Lung (tissue), 12 donors: ENCODE measurements around the gene TLR9. TPM values are rescaled to one million over a fixed set of nuclear protein-coding genes. Genes with fewer than 3 reads are reported as not detected.

Experiments used
- ATAC-seq: fragments of 200-7000 bp; cut with Tn5 transposase; one replicate; pipeline ENCODE4 v1.9.1; 2020; ENCODE audit warnings: moderate number of reproducible peaks; ENCODE audit not compliant: insufficient read depth, low FRiP score
- DNase-seq, 3 donors: peaks; one replicate each; pipeline ENCODE4 v3.0.0-alpha.2; 2013 to 2017
- H3K27ac ChIP-seq, 2 donors: one replicate each; pipeline ENCODE4 v1.5.1; 2013; ENCODE audit warnings: mild to moderate bottlenecking in 2 of 2, moderate library complexity in 2 of 2, control low read depth in 1 of 2, inconsistent platforms in 1 of 2, low read depth in 1 of 2, low read length in 1 of 2
- H3K27me3 ChIP-seq, 3 donors: one replicate each; pipeline ENCODE4 v1.5.1; 2013; ENCODE audit warnings: low read length in 2 of 3; ENCODE audit not compliant: control insufficient read depth in 3 of 3, insufficient read depth in 3 of 3
- H3K36me3 ChIP-seq, 4 donors: one replicate each; pipeline ENCODE4 v1.5.1; 2013; ENCODE audit warnings: low read length in 4 of 4, mild to moderate bottlenecking in 1 of 4, moderate library complexity in 1 of 4; ENCODE audit not compliant: control insufficient read depth in 4 of 4, insufficient read depth in 4 of 4
- H3K4me1 ChIP-seq, 5 donors: one replicate each; pipeline ENCODE4 v1.5.1; 2013; ENCODE audit warnings: low read length in 5 of 5, mild to moderate bottlenecking in 2 of 5, moderate library complexity in 1 of 5; ENCODE audit not compliant: control insufficient read depth in 5 of 5, insufficient read depth in 5 of 5
- H3K4me3 ChIP-seq: one replicate; pipeline ENCODE4 v1.5.1; 2013; ENCODE audit warnings: mild to moderate bottlenecking, control low read depth, moderate library complexity
- H3K9ac ChIP-seq, 2 donors: one replicate each; pipeline ENCODE4 v1.5.1; 2013; ENCODE audit warnings: low read length in 2 of 2, control low read depth in 1 of 2; ENCODE audit not compliant: insufficient read depth in 1 of 2
- H3K9me3 ChIP-seq, 4 donors: one replicate each; pipeline ENCODE4 v1.5.1; 2013; ENCODE audit warnings: low read length in 3 of 4, mild to moderate bottlenecking in 1 of 4, moderate library complexity in 1 of 4; ENCODE audit not compliant: control insufficient read depth in 4 of 4, insufficient read depth in 3 of 4
- CTCF ChIP-seq: IDR thresholded peaks from 2 replicates; pipeline ENCODE4 v1.5.1; 2012; ENCODE audit warnings: mild to moderate bottlenecking; ENCODE audit errors: control extremely low read depth, extremely low read depth
- WGBS, 2 donors: extraction: QIAGEN DNeasy Blood & Tissue Kit; methylation state at CpG; one replicate each; pipeline ENCODE4 v1.1.7; 2013; 5-methylcytosine and 5-hydroxymethylcytosine counted together
- polyA plus RNA-seq, 2 donors: library from polyadenylated mRNA; stranded (reverse); fragments of 200-250 nt; gene quantifications; one replicate each; pipeline ENCODE4 v1.2.1, GENCODE V29; 2013
- total RNA-seq, 2 donors: library from RNA; depleted of rRNA in 1 of 2; stranded (reverse); fragments of >200 nt in 1 of 2; gene quantifications; one replicate each; pipeline ENCODE4 v1.2.1, GENCODE V29; 2014 to 2021
- donor health status: control.
- donor health status: control.
- donor health status: Bipolar disorder and iron deficiency.
- donor health status: healthy.
- donor health status: DM: yes; HTN: yes; CAD: no.

TLR9 gene
- total and polyA plus RNA-seq, 4 donors = 0.20 to 1.1 (median 0.37) TPM

DNA sequence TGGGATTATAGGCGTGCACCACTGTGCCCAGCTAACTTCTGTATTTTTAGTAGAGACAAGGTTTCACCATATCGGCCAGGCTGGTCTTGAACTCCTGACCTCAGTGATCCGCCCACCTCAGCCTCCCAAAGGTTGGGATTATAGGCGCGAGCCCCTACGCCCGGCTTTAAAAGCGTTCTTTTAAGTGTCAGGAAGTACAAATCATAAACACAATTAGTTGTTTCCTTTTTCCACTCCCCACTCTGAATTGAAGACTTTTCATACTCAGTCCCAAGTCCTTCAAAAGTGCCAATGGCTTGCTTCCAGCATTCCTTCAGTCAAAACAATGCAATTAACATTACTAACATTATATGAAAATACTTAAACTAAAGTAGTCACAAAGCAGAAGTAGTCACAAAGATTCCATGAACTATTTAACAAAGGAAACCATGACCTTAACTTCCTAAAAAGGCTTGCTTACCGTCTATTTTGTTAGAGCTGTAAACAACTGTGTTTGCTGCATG, 44.9 kb upstream of the TLR9 start:
- Histone ChIP-seq H3K27ac (peak overlapping the region in 1 of 2 donors; percentile 64), H3K9me3 (no peaks in the 10 kb centered on the region), H3K9ac (no peak overlapping the region), H3K36me3 (peaks cover 15 to 37% (median 24%) of the 10 kb centered on the region in 4 donors), H3K4me1 (peaks cover 12 to 22% (median 22%) of the 10 kb centered on the region in 5 donors), H3K4me3 (no peak overlapping the region), H3K27me3 (no peaks in the 10 kb centered on the region)
- 12 to 20% methylated on average over 9 of the region's 9 CpGs for WGBS, 2 donors
- DNase-seq (peak in 2 of 3 donors; percentile 33 to 58), ATAC-seq (peak; percentile 22)
- TF ChIP-seq CTCF = no peak

DNA sequence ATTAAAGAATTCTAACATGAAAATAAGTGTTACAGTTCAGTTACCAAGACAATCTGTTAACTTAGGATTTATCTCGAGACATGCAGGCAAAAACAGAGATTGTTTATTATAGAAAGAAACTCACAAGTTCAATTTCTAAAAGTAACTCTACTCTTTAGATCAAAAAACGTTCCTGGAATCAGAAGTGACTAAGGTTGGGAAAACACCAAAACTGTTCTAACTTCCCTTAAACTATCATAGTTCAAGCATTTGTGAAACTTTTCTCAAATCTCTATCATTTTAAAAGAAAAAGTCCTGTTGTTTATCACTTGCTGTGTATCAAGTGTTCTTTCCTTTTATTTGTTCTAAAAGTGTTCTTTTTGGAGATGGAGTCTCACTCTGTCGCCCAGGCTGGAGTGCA, 44.3 kb upstream of the TLR9 start:
- Histone ChIP-seq H3K4me1 (peaks cover 12 to 22% (median 21%) of the 10 kb centered on the region in 5 donors), H3K9me3 (no peaks in the 10 kb centered on the region), H3K27me3 (no peaks in the 10 kb centered on the region), H3K9ac (no peak overlapping the region), H3K36me3 (peaks cover 18 to 36% (median 24%) of the 10 kb centered on the region in 4 donors), H3K4me3 (no peak overlapping the region), H3K27ac (peak overlapping the region in 1 of 2 donors; percentile 64)
- no peak for TF ChIP-seq CTCF
- no peak for ATAC-seq
- no peak for DNase-seq
- whole genome bisulfite sequencing, 2 donors = 38 to 56% methylated on average over 3 of the region's 3 CpGs

GRCh38 chr3:52268036-52268435, 42.6 kb upstream of the TLR9 start:
- H3K36me3 ChIP-seq = peaks cover 31 to 53% (median 39%) of the 10 kb centered on the region in 4 donors
- H3K4me1 ChIP-seq = peaks cover 10 to 22% (median 14%) of the 10 kb centered on the region in 5 donors
- no peak overlapping the region for H3K4me3 ChIP-seq
- no peaks in the 10 kb centered on the region for H3K27me3 ChIP-seq
- no peak overlapping the region for H3K9ac ChIP-seq
- DNase-seq (no peak), ATAC-seq (no peak)
- peak overlapping the region in 1 of 2 donors; percentile 42 for H3K27ac ChIP-seq
- H3K9me3 ChIP-seq = no peaks in the 10 kb centered on the region
- WGBS, 2 donors = 61 to 89% methylated on average over 7 of the region's 7 CpGs
- no peak for TF ChIP-seq CTCF

DNA sequence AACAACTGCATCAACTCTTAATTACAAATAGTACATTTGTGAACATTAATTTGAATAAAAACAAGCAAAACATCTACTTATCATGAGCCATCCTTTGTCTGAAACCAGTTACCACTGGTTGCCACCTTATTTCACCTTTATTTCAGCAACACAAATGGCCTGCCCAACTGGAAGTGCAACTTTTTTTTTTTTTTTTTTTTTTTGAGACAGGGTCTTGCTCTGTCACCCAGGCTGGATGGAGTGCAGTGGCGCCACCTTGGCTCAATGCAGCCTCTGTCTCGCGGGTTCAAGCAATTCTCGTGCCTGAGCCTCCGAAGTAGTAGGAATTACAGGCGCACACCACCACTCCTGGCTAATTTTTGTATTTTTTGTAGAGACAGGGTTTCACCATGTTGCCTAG, 39.9 kb upstream of the TLR9 start:
- ATAC-seq (no peak), DNase-seq (peak in 1 of 3 donors; percentile 48)
- H3K9ac ChIP-seq = no peak overlapping the region
- H3K4me3 ChIP-seq = no peak overlapping the region
- no peak overlapping the region for H3K27ac ChIP-seq
- peaks cover 0 to 6% (median 3%) of the 10 kb centered on the region in 5 donors for H3K4me1 ChIP-seq
- H3K27me3 ChIP-seq = no peaks in the 10 kb centered on the region
- H3K36me3 ChIP-seq = peaks cover 37 to 75% (median 52%) of the 10 kb centered on the region in 4 donors
- H3K9me3 ChIP-seq = no peaks in the 10 kb centered on the region
- WGBS, 2 donors = 86 to 96% methylated on average over 6 of the region's 6 CpGs
- TF ChIP-seq CTCF = no peak
